Measurements from ENCODE around the gene VSIG2.
A peak's percentile ranks its signal among the peaks of the same experiment; 100 is the strongest.

The VSIG2 gene

GRCh38 chr11:124748100-124748418, 4.0 kb downstream of the VSIG2 start:
- DNase-seq: no peak

- no peak for DNase-seq
Measured at GRCh38 chr11:124747406-124748099, 4.5 kb downstream of the VSIG2 start.

- DNase-seq: peak; percentile 5
Measured at GRCh38 chr11:124746621-124747243, 5.3 kb downstream of the VSIG2 start.

- DNase-seq: no peak
Measured at GRCh38 chr11:124745835-124746620, 6.0 kb downstream of the VSIG2 start.

- DNase-seq: no peak
Measured at GRCh38 chr11:124745270-124745834, 6.7 kb downstream of the VSIG2 start.

- DNase-seq: no peak
Measured at GRCh38 chr11:124743050-124743449, 9.0 kb downstream of the VSIG2 start.

GRCh38 chr11:124742555-124742954, 9.5 kb downstream of the VSIG2 start:
- DNase-seq: no peak

- DNase-seq: peak; percentile 68
Measured at GRCh38 chr11:124740277-124740882, 11.7 kb downstream of the VSIG2 start.

- peak; percentile 86 for DNase-seq
Measured at GRCh38 chr11:124739479-124740276, 12.4 kb downstream of the VSIG2 start, which contains the start of gene NRGN. Gene NRGN, plus strand, starts transcription at chr11:124739942. Its CDS starts 143 bp downstream, at chr11:124740085.

GRCh38 chr11:124738713-124739478, 13.2 kb downstream of the VSIG2 start:
- DNase-seq: no peak

- DNase-seq: peak; percentile 5
Measured at GRCh38 chr11:124737638-124738305, 14.3 kb downstream of the VSIG2 start.

GRCh38 chr11:124736736-124737135, 15.3 kb downstream of the VSIG2 start:
- DNase-seq: peak; percentile 80

- peak; percentile 97 for DNase-seq
Measured at GRCh38 chr11:124732230-124732629, 19.8 kb downstream of the VSIG2 start.

- no peak for DNase-seq
Measured at GRCh38 chr11:124729571-124729970, 22.5 kb downstream of the VSIG2 start.

- no peak for DNase-seq
Measured at GRCh38 chr11:124728134-124728533, 23.9 kb downstream of the VSIG2 start.

- DNase-seq: no peak
Measured at GRCh38 chr11:124727474-124727873, 24.6 kb downstream of the VSIG2 start.

- peak; percentile 53 for DNase-seq
Measured at GRCh38 chr11:124725719-124726105, 26.3 kb downstream of the VSIG2 start.

- no peak for DNase-seq
Measured at GRCh38 chr11:124724979-124725718, 26.9 kb downstream of the VSIG2 start.

GRCh38 chr11:124722176-124722575, 29.9 kb downstream of the VSIG2 start:
- no peak for DNase-seq

GRCh38 chr11:124719534-124719933, 32.5 kb downstream of the VSIG2 start:
- no peak for DNase-seq
